ENCODE results near the gene ADIRF. TPM values are rescaled to one million over a fixed set of nuclear protein-coding genes. Genes with fewer than 3 reads are reported as not detected.
"Not testable (repeated sequence)": the region's sequence is repeated elsewhere in the genome, so short reads cannot be mapped to it uniquely, and the experiment has no call there.

ADIRF gene
- total RNA-seq, 2 donors from 2014 or later = 73.1 to 147 TPM

GRCh38 chr10:86999802-87000403, 31.6 kb downstream of the ADIRF start:
- ATAC-seq; DNase-seq; intact Hi-C loops (cut with DNase I, micrococcal nuclease): not testable (repeated sequence)

GRCh38 chr10:87000491-87000890, 32.2 kb downstream of the ADIRF start:
- DNase-seq = no peak
- intact Hi-C loops (cut with DNase I, micrococcal nuclease) = no loop called here
- no peak for ATAC-seq

DNA sequence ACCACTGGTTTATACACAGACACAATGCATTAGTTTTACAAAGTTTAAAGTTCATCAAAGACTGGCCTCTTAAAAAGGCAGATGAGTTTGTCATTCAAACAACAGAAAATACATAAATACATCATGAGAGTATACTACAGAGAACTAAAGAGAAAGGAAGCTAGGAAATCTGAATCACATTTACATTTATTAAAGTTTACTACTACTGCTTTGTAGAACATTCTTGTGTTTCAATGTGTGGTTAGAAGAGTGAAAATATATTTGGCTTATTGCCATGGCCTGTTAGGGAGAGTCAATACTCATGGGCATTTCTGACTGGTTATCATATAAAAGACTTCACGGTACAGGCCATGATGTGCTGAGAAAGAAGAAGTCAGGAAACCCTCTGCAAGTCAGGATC, 38.8 kb downstream of the ADIRF start:
- ATAC-seq; DNase-seq; intact Hi-C loops (cut with DNase I, micrococcal nuclease): not testable (repeated sequence)

DNA sequence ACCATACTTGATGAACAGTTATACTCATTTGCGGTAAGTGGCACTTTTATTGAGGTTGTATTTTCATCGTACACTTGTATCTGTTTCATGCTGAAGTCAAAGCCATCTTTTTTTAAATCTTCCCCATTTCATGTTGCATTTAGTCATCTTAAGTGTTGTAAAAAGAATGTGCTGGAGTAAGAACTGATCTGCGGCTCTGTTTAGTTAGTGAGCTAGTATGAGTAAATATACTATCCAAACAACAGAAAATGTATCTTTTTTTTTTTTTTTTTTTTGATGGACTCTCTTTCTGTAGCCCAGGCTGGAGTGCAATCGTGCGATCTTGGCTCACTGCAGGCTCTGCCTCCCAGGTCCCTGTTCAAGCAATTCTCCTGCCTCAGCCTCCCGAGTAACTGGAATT, 39.4 kb downstream of the ADIRF start:
- intact Hi-C loops (cut with DNase I, micrococcal nuclease); ATAC-seq: not testable (repeated sequence)

GRCh38 chr10:87008303-87008702, 40.0 kb downstream of the ADIRF start:
- ATAC-seq = peak; percentile 73
- intact Hi-C loops (cut with DNase I, micrococcal nuclease) = not testable (repeated sequence)
- DNase-seq = peak; percentile 56 to 75

More for the DNA sequence above, 39.4 kb downstream of the ADIRF start:
- DNase-seq = not testable (repeated sequence)

DNA sequence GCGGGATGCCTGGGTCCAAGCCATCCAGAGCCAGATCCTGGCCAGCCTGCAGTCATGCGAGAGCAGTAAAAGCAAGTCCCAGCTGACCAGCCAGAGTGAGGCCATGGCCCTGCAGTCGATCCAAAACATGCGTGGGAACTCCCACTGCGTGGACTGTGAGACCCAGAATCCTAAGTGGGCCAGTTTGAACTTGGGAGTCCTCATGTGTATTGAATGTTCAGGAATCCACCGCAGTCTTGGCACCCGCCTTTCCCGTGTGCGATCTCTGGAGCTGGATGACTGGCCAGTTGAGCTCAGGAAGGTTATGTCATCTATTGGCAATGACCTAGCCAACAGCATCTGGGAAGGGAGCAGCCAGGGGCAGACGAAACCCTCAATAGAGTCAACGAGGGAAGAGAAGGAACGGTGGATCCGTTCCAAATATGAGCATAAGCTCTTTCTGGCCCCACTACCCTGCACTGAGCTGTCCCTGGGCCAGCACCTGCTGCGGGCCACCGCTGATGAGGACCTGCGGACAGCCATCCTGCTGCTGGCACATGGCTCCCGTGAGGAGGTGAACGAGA, 40.9 kb downstream of the ADIRF start:
- DNase-seq; ATAC-seq; intact Hi-C loops (cut with DNase I, micrococcal nuclease): not testable (repeated sequence)

- intact Hi-C loops (cut with DNase I, micrococcal nuclease); ATAC-seq; DNase-seq: not testable (repeated sequence)
These were observed 45.2 kb downstream of the ADIRF start for GRCh38 chr10:87013528-87013927.

- DNase-seq; ATAC-seq; intact Hi-C loops (cut with DNase I, micrococcal nuclease): not testable (repeated sequence)
These were observed 46.9 kb downstream of the ADIRF start for GRCh38 chr10:87014986-87015716.

GRCh38 chr10:87018127-87018526, 49.8 kb downstream of the ADIRF start:
- intact Hi-C loops (cut with DNase I, micrococcal nuclease); DNase-seq; ATAC-seq: not testable (repeated sequence)

DNA sequence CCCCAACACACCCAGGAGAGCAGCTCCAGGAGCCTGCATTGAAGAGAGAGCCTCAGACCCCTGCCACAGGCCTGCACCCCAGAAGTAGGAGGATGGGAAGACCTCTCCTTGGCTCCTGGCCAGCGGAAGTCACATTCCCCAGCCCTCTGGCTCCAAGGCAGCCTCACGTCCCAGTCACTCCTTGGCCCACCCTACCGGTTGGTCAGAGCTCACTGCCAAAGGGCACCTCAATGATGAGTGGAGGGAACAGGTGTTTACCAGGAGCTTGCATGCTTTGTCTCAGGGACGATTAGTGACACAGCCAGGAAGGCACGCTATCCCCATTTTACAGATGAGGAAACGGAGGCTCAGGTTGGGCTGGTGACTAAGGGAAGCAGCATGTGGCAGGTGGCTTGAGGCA, 50.8 kb downstream of the ADIRF start:
- intact Hi-C loops (cut with DNase I, micrococcal nuclease); DNase-seq; ATAC-seq: not testable (repeated sequence)

DNA sequence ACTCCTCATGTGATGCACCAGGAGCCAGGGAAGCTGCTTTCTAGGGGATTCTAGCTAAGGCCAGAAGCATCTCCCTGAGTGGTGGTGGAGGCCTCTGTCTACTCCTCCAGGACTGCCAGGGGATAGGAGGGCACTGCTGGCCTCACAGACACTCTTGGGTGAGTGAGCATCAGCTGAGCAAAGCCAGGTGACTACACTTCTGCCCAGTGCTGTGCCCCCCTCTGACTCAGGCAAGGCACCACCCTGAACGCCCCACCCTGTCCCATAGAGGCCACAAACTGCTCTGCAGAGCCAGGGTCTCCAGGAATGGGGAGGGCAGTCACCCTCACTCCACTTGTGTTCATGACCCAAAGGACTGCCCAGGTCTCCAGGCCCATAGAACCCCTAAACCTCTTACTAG, 51.2 kb downstream of the ADIRF start:
- DNase-seq; ATAC-seq; intact Hi-C loops (cut with DNase I, micrococcal nuclease): not testable (repeated sequence)

GRCh38 chr10:87020056-87020455, 51.8 kb downstream of the ADIRF start, which contains the start of gene FAM25A:
FAM25A (plus strand) TSS chr10:87020294; CDS start chr10:87020325, 31 bp downstream.
- ATAC-seq; intact Hi-C loops (cut with DNase I, micrococcal nuclease); DNase-seq: not testable (repeated sequence)

Other genes starting within 250 kb of the ADIRF start
- gene BMPR1A, start 211.9 kb upstream of the ADIRF start, total RNA-seq = 10 to 100 TPM; 38.9 to 50.9 TPM
- gene MMRN2, start 10.9 kb upstream of the ADIRF start, total RNA-seq = 1 to 10 TPM; 6.0 to 7.8 TPM
- gene SNCG, start 9.9 kb upstream of the ADIRF start, total RNA-seq = 1 to 10 TPM; 2.6 to 6.8 TPM
- not detected for gene FAM25A, start 51.8 kb downstream of the ADIRF start, total RNA-seq
- 100 to 1,000 TPM; 128 to 185 TPM for gene GLUD1, start 126.4 kb downstream of the ADIRF start, total RNA-seq
- 10 to 100 TPM; 31.3 to 33.0 TPM for gene SHLD2, start 126.7 kb downstream of the ADIRF start, total RNA-seq